HG03103 (cell line): ENCODE data around the gene SPECC1.
"Not testable (repeated sequence)": the region's sequence is repeated elsewhere in the genome, so short reads cannot be mapped to it uniquely, and the experiment has no call there.

Experiments
- ATAC-seq: cut with Tn5 transposase; IDR thresholded peaks from one replicate; pipeline ENCODE4 v1.9.1; 2021; ENCODE audit warnings: low read depth; ENCODE audit not compliant: unreplicated experiment

The SPECC1 gene, protein sequence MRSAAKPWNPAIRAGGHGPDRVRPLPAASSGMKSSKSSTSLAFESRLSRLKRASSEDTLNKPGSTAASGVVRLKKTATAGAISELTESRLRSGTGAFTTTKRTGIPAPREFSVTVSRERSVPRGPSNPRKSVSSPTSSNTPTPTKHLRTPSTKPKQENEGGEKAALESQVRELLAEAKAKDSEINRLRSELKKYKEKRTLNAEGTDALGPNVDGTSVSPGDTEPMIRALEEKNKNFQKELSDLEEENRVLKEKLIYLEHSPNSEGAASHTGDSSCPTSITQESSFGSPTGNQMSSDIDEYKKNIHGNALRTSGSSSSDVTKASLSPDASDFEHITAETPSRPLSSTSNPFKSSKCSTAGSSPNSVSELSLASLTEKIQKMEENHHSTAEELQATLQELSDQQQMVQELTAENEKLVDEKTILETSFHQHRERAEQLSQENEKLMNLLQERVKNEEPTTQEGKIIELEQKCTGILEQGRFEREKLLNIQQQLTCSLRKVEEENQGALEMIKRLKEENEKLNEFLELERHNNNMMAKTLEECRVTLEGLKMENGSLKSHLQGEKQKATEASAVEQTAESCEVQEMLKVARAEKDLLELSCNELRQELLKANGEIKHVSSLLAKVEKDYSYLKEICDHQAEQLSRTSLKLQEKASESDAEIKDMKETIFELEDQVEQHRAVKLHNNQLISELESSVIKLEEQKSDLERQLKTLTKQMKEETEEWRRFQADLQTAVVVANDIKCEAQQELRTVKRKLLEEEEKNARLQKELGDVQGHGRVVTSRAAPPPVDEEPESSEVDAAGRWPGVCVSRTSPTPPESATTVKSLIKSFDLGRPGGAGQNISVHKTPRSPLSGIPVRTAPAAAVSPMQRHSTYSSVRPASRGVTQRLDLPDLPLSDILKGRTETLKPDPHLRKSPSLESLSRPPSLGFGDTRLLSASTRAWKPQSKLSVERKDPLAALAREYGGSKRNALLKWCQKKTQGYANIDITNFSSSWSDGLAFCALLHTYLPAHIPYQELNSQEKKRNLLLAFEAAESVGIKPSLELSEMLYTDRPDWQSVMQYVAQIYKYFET

DNA sequence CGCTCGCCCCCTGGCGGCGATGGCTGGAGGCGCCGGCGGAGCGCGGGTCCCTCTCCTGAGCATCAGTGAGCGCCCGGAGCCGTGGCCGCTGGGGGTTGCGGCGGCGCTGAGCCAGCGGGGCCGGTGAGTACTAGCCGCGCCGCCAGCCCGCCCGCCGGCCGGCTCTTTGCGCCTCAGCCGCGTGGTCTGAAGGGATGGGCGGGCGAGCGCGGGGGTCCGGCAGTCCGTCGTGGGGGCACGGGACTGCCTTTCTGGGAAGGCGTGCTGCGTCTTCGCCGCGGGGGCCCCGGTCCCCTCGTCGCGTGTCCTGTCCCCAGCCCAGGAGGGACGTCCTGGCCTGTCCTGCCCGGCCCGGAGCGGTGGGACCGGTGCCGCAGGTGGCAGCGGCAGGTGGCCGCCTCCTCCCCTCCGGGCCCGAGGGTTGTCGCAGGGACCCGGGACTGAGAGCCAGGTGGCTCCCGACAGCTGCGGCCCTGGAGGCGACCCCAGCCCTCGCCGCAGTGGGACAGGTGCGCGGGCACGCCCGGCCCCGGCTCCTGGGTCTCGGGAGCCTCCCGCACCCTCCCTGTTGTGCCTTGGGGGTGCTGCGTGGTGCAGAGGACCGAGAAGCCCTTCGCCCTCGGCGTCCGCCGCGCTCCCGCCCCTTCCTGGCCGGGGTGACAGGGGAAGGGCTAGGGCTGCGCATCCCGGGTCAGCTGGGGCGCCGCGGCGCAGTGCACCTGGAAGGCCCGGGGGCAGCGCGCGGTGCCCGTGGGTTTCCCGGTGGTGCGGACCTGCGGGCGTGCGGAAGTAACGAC lies at the start of gene SPECC1:
Gene SPECC1, plus strand, starts transcription at position 58 of the 797 bp plus-strand sequence. CDS start 87,293 bp downstream, outside the sequence.
- ATAC-seq: peak; percentile 79

DNA sequence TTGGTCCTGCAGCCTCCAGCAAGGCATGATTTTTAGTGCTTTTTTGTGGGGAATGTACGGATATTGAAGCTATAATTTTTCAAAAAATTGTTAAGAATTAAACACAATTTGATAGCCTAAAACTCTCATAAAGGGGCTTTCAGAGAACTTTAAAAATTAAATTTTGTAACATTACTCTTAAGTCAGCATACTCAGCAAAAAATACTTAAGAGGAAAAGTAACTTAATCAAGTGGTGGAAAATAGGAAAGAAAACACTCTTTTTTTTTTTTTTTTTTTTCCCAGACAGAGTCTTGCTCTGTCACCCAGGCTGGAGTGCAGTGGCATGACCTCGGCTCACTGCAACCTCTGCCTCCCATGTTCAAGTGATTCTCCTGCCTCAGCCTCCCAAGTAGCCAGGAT lies 46.2 kb upstream of the SPECC1 start:
- ATAC-seq: not testable (repeated sequence)

DNA sequence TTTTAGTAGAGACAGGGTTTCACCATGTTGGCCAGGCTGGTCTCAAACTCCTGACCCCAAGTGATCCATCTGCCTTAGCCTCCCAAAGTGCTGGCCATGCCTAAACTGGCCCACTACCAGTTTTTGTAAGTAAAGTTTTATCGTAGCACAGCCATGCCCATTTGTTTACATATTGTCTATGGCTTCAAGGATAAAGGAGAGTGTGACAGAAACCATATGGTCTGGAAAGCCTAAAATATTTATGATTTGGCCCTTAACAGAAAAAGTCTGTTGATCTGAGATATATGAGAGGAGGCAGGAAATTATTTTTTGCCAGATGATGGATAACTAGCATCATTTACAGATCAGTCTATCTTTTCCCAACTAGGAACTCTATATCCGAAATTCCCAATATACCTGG lies 36.0 kb upstream of the SPECC1 start:
- ATAC-seq: no peak

GRCh38 chr17:19975601-19976000 lies 33.6 kb upstream of the SPECC1 start:
- ATAC-seq: no peak

DNA sequence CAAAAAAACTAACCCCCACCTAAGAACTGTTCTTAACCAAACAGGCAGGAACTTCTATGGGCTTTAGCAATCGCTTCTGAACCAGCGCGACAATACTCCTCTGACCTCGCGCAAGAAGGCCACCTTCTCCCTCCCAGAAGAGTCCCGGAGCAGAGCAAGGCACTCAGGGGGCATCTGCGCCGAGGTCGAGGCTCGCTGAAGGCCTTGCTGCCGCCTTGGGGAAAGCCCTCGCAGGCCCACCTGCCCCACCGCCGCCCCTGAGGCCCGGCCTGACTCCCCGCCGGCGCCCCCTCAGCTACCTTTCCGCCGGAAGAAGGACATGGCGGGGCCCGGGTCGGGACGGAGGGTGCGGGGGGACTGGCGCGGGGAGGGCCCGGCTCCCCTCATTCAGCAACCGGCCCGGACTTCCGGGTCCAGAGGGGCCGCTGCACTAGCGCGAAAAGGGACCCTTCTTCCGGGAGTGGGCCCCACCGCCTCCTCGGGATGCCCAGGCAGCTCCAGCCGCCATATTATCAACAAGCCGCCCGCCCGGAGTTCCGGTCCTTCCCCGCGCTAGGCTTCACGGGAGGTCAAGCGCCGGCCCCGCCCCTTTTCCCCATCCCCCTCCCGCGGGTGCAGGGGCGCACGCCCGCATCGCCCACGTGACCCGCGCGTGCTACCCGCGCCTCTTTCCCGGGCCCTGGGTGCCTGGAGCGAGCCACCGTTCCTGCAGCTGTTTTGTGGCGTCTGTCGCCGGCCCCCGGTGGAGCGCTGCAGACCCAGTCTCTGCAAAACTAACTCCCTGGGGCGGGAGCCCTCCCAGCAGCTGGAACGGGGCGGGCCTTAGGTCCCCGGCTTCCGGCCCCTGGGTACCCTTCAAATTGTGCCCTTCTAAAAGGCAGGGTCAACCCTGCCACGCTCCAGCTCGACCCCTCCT lies 31.6 kb upstream of the SPECC1 start, which contains the start of gene AKAP10:
Gene AKAP10, minus strand, starts transcription at position 536 of the 916 bp plus-strand sequence. Its CDS starts 149 bp downstream, at position 387.
- ATAC-seq: peak; percentile 65

DNA sequence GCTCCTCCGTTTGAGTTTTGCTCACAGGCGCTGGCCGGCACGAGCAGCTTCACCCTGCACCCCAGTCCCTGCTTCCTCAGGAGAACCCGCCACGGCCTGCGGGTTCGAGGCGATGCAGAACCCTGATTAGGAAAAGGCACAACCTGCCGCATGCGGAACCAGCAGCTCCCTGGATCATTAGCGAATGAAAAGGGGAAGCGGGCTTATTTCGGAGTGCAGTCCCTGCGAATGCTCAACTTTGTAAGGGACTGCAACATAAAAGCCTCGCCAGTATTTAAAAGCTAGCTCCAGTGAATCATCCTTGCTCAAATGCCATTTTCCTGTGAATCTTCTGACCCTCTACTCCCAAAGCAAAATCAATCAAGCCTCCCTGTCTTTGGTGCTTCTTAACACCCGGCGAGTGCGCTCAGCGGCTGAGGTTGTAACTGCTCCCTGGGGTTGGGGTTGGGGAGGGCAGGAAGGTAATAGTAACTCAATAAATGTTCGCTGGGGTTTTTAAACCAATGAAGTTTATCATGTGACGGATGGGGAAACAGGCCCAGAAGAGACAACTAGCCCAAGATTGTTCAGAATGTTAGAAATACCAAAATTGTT lies 30.9 kb upstream of the SPECC1 start:
- ATAC-seq: peak; percentile 32

DNA sequence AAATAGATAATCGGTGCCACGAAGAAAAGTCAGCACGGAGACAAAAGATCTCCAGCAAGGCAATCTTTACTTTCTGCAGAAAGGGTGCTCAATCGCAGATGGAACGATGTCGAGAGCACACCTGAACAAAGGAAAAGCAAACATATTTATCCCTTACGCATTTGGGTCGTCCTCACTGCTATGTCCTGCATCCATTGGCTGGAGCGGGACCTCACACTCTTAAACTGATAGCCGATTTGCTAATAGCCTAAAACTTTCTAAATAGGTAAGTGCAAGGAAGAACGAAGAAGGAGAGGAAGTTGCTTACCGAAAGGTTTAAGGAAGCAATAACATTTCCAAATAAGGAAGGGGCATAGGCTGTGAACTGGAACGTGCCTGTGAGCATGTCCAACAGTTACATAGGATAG lies 30.4 kb upstream of the SPECC1 start:
- ATAC-seq: no peak

- no peak for ATAC-seq
Observed at GRCh38 chr17:19979917-19980770, 29.0 kb upstream of the SPECC1 start.

DNA sequence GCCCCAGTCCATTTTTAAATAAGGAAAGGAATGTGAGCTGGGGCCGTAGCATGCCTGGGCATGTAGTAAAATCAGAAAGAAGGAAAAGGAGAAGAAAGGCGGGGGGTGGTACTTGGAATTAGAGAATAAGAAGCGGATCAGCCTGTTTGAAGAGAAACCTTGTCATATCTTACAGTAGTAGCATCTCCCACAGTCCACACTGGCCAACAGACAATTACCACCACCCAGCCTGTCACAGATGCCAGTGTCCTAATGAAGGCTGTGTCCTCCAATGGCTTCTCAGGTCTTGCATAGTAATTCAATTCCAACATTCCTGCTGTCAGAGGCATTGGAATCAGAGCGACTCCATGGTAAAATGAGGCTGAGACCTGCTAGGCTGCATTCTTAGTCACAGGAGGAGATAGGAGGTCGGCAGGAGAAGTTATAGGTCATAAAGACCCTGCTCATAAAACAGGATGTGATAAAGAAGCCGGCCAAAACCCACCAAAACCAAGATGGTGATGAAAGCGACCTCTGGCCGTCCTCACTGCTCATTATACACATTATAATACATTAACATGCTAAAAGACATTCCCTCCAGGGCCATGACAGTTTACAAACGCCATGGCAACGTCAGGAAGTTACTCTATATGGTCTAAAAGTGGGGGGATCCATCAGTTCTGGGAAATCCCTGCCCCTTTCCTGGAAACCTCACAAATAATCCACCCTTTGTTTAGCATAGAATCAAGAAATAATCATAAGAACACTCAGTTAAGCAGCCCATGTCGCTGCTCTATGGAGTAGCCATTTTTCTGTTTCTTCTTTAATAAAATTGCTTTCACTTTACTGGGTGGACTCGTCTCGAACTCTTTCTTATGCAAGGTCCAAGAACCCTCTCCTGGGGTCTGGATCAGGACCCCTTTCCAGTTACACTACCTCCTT lies 22.0 kb upstream of the SPECC1 start:
- no peak for ATAC-seq

GRCh38 chr17:19987897-19988296 lies 21.3 kb upstream of the SPECC1 start:
- ATAC-seq: no peak

GRCh38 chr17:19991252-19991885 lies 17.8 kb upstream of the SPECC1 start:
- ATAC-seq: no peak

- no peak for ATAC-seq
Observed at GRCh38 chr17:19992803-19993713, 16.1 kb upstream of the SPECC1 start.

DNA sequence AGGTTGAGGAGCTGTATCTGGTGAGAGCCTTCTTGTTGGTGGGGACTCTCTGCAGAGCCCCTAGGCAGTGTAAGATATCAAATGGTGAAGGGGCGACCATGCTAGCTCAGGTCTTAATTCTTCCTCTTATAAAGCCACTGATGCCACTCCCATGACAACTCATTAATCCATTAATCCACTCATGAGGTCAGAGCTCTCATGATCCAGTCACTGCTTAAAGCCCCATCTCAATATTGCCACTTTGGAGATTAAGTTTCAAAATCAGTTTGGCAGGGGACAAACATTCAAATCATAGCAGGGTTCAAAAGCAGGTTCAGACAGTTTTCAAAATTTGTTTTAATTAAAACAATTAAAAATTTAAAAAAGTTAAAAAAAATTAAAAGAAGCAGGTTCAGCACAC lies 13.1 kb upstream of the SPECC1 start:
- no peak for ATAC-seq

DNA sequence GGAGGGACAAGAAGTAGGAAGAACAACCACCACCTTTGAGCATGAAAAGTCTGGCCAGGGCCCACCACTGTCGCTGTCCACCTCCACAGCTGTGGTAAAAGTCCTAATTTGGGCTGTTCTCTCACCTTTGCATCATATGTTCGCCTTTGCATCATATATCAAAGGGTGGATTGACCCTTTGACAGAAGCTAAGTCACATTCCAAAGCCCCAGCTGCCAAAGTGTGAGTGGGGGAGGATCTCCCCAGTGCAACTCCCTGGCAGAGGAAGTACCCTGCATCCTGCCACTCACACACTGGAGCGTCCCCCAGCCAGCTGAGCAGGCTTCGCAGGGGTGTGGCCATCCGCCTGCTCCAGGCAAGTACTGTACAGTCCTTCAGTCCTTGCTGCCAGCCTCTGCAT lies 12.7 kb upstream of the SPECC1 start:
- ATAC-seq: no peak
